ENCODE results near the gene MAD1L1. TPM values are rescaled to one million over a fixed set of nuclear protein-coding genes. Genes with fewer than 3 reads are reported as not detected.

MAD1L1 gene
- total and polyA plus RNA-seq, 2 of the 13 experiments (the other 11 are each of a cell fraction or from before 2014, with no cell fraction given), result 17.4 to 64.7 TPM

GRCh38 chr7:1895664-1896515 lies 336.9 kb downstream of the MAD1L1 start:
- H3K27me3 ChIP-seq (ENCODE audit: control insufficient read depth in 1 of 2, insufficient read depth in 2 of 2, low read length in 2 of 2), result no peaks in the 10 kb centered on the region
- H3K4me2 ChIP-seq (ENCODE audit: low read depth, low read length), result no peak overlapping the region
- FAIRE-seq (no peak), DNase-seq (ENCODE audit: low spot score) (no peak), ATAC-seq (no peak)
- no peak overlapping the region for H3K9ac ChIP-seq (ENCODE audit: insufficient read depth, low read depth, low read length)
- H3K79me2 ChIP-seq (ENCODE audit: insufficient read depth, low read length), result no peaks in the 10 kb centered on the region
- BruUV-seq (replicated peaks), result no TSS peak
- WGBS (ENCODE audit: low lambda C conversion rate), result 99% methylated on average over 16 of the region's 30 CpGs
- H3K4me3 ChIP-seq (replicated peaks in 1 of 3; ENCODE audit: insufficient read depth in 1 of 3, low read depth in 2 of 3, low read length in 3 of 3), result no peak overlapping the region
- POLR2A ChIA-PET, result no interaction called here
- H3K9me3 ChIP-seq (ENCODE audit: low read length), result no peaks in the 10 kb centered on the region
- H3K36me3 ChIP-seq (replicated peaks in 1 of 2; ENCODE audit: control insufficient read depth in 1 of 2, insufficient read depth in 2 of 2, low read length in 2 of 2), result peaks cover 9 to 11% of the 10 kb centered on the region in 2 experiments; a peak in 3 of 5 replicates
- H4K20me1 ChIP-seq (ENCODE audit: insufficient read depth, low read length), result no peaks in the 10 kb centered on the region
- H3K27ac ChIP-seq (ENCODE audit: extremely low read length, insufficient read depth, low read length), result no peak overlapping the region
- no peak for TF ChIP-seq ZNF570 (CRISPR knock-in tag; IDR thresholded peaks at IDR 0.05; ENCODE audit: borderline replicate concordance)
- TF ChIP-seq NFATC3 (CRISPR knock-in tag; IDR thresholded peaks at IDR 0.05), result no peak
- no peak for TF ChIP-seq SMARCC2 (IDR thresholded peaks at IDR 0.05)
- TF ChIP-seq, protein P1, sequence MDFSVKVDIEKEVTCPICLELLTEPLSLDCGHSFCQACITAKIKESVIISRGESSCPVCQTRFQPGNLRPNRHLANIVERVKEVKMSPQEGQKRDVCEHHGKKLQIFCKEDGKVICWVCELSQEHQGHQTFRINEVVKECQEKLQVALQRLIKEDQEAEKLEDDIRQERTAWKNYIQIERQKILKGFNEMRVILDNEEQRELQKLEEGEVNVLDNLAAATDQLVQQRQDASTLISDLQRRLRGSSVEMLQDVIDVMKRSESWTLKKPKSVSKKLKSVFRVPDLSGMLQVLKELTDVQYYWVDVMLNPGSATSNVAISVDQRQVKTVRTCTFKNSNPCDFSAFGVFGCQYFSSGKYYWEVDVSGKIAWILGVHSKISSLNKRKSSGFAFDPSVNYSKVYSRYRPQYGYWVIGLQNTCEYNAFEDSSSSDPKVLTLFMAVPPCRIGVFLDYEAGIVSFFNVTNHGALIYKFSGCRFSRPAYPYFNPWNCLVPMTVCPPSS (IDR thresholded peaks at IDR 0.05), result no peak
- no peak for TF ChIP-seq PCBP2 (optimal IDR thresholded peaks at IDR 0.05; ENCODE audit: low read depth, low read length, poor library complexity, severe bottlenecking)
- no peak for TF ChIP-seq ZNF615 (CRISPR knock-in tag; IDR thresholded peaks at IDR 0.05; ENCODE audit: borderline replicate concordance)
- no peak for TF ChIP-seq ZBTB43 (CRISPR knock-in tag; conservative IDR thresholded peaks at IDR 0.05)
- TF ChIP-seq SNAI1 (CRISPR knock-in tag; IDR thresholded peaks at IDR 0.05; ENCODE audit: borderline replicate concordance), result no peak
- CTCF ChIA-PET (ENCODE audit: low intra/inter-chr PET ratio, low total read pairs), result no interaction called here
- H3K4me1 ChIP-seq (ENCODE audit: insufficient read depth, low read length), result no peaks in the 10 kb centered on the region
- intact Hi-C loops (cut with micrococcal nuclease; ENCODE audit: unreplicated experiment), result no loop called here
- in situ Hi-C loops (cut with HindIII; ENCODE audit: extremely low pct_ligation_motif_present, low pct_unique_long_range_greater_than_20kb), result no loop called here
- no peak overlapping the region for H2AFZ ChIP-seq (ENCODE audit: low read length)

Measured in HepG2 (cell line).